ENCODE results near the gene LRTM2. TPM values are rescaled to one million over a fixed set of nuclear protein-coding genes. Genes with fewer than 3 reads are reported as not detected.

LRTM2 gene
- total and polyA plus RNA-seq, 9 of the 15 experiments (the other 6 are each of a cell fraction or from before 2014, with no cell fraction given) = 0.09 TPM; not detected in 8

- TF ChIP-seq RBFOX2 (IDR thresholded peaks at IDR 0.05; ENCODE audit: low read depth, low read length) (peak; percentile 51; the same call in 1 of the 2 replicates), SP2 (IDR thresholded peaks at IDR 0.05; ENCODE audit: extremely low read depth, low read depth, low read length, poor library complexity, severe bottlenecking) (peak; percentile 34), MAZ (CRISPR knock-in tag; conservative IDR thresholded peaks at IDR 0.05 in 1 of 2, IDR thresholded peaks at IDR 0.05 in 1 of 2) (peak; percentile 56 to 71), XRCC5 (IDR thresholded peaks at IDR 0.05; ENCODE audit: low read depth, low read length) (0 out of 2 replicates have a peak, but pooled peaks have one; percentile 27)
Measured at GRCh38 chr12:1795785-1796514, 24.4 kb upstream of the LRTM2 start (continued).

GRCh38 chr12:1796515-1797010, 23.8 kb upstream of the LRTM2 start:
- FAIRE-seq = no peak
- peak overlapping the region; percentile 25; the same call in 1 of the 2 replicates for H3K4me2 ChIP-seq (ENCODE audit: insufficient read depth, low read length)
- no peaks in the 10 kb centered on the region for H3K9me1 ChIP-seq (ENCODE audit: control insufficient read depth, insufficient read depth, low read length)
- no peak for ATAC-seq
- ChIA-PET POLR2A (no interaction called here), CTCF (ENCODE audit: low intra/inter-chr PET ratio) (interaction anchor here (1.5 to 3.4 kb wide), 3 partner anchors 143 to 786 kb away, joined by 4 to 44 read pairs (median 6); no protein-coding TSS in a partner anchor)
- 0 out of 3 replicates have a peak overlapping the region, but pooled peaks have one; percentile 19 for H3K27ac ChIP-seq (ENCODE audit: extremely low read depth, low read depth, low read length)
- no peak overlapping the region for H3K4me3 ChIP-seq
- no TSS peak for BruUV-seq (replicated peaks)
- H3K79me2 ChIP-seq (ENCODE audit: control insufficient read depth, insufficient read depth, low read length) = no peaks in the 10 kb centered on the region
- in situ Hi-C loops (cut with MboI) (no loop called here), intact Hi-C loops (cut with micrococcal nuclease) (loop anchor here (1.0 to 10.0 kb wide), 2 partner anchors 144 to 238 kb away; no protein-coding TSS in a partner anchor)
- WGBS (ENCODE audit: insufficient coverage, low coverage, missing lambda C conversion rate) = 100% methylated on average over 6 of the region's 43 CpGs
- no peaks in the 10 kb centered on the region for H4K20me1 ChIP-seq (replicated peaks; ENCODE audit: control insufficient read depth, insufficient read depth, low read length)
- DNase-seq (ENCODE audit: extremely low read depth in 1 of 4, low spot score in 3 of 4) = no peak
- no peaks in the 10 kb centered on the region for H3K36me3 ChIP-seq (ENCODE audit: control insufficient read depth, insufficient read depth, low read length)
- H3K9me3 ChIP-seq (replicated peaks; ENCODE audit: control insufficient read depth, insufficient read depth, low read depth, low read length) = no peaks in the 10 kb centered on the region
- TF ChIP-seq RBFOX2 (IDR thresholded peaks at IDR 0.05; ENCODE audit: low read depth, low read length) (peak; percentile 13; the same call in 1 of the 2 replicates), ZNF444 (CRISPR knock-in tag; IDR thresholded peaks at IDR 0.05) (no peak), L3MBTL2 (IDR thresholded peaks at IDR 0.05) (0 out of 2 replicates have a peak, but pooled peaks have one; percentile 1), ZBTB33 (CRISPR knock-in tag; IDR thresholded peaks at IDR 0.05) (peak; percentile 52)
- H3K27me3 ChIP-seq (ENCODE audit: control insufficient read depth in 2 of 2, insufficient read depth in 2 of 2, low read length in 2 of 2) = no peaks in the 10 kb centered on the region
- H3K4me1 ChIP-seq (replicated peaks in 1 of 2; ENCODE audit: control insufficient read depth in 2 of 2, insufficient read depth in 2 of 2, low read length in 2 of 2) = peaks cover 0 to 43% of the 10 kb centered on the region in 2 experiments; a peak in 4 of 5 replicates
- no peak overlapping the region for H3K9ac ChIP-seq (ENCODE audit: insufficient read depth in 1 of 2, low read depth in 2 of 2, low read length in 2 of 2)
- H2AFZ ChIP-seq (ENCODE audit: low read depth, low read length) = peak overlapping the region; percentile 82

Data from K562 (cell line).